ENCODE measurements around the gene GABBR2.

Gene GABBR2

GRCh38 chr9:98724810-98725530 is 16.2 kb upstream of the GABBR2 start:
- DNase-seq (ENCODE audit: extremely low read depth in 1 of 2, low read depth in 1 of 2) = no peak

- no peak for DNase-seq (ENCODE audit: extremely low read depth in 1 of 2, low read depth in 1 of 2)
These were observed 12.9 kb upstream of the GABBR2 start for GRCh38 chr9:98721643-98722042.

- no peak for DNase-seq (ENCODE audit: extremely low read depth in 1 of 2, low read depth in 1 of 2)
These were observed 11.7 kb upstream of the GABBR2 start for GRCh38 chr9:98720402-98720801.

- DNase-seq (ENCODE audit: extremely low read depth in 1 of 2, low read depth in 1 of 2) = no peak
These were observed 10.3 kb upstream of the GABBR2 start for GRCh38 chr9:98719055-98719454.

- no peak for DNase-seq (ENCODE audit: extremely low read depth in 1 of 2, low read depth in 1 of 2)
These were observed 6.1 kb upstream of the GABBR2 start for GRCh38 chr9:98714833-98715232.

GRCh38 chr9:98712987-98713386 is 4.3 kb upstream of the GABBR2 start:
- no peak for DNase-seq (ENCODE audit: extremely low read depth in 1 of 2, low read depth in 1 of 2)

- DNase-seq (ENCODE audit: extremely low read depth in 1 of 2, low read depth in 1 of 2) = no peak
These were observed 1.5 kb upstream of the GABBR2 start for GRCh38 chr9:98709968-98710965.

- no peak for DNase-seq (ENCODE audit: extremely low read depth in 1 of 2, low read depth in 1 of 2)
These were observed 417 bp downstream of the GABBR2 start for GRCh38 chr9:98708103-98708932.

- DNase-seq (ENCODE audit: extremely low read depth in 1 of 2, low read depth in 1 of 2) = peak; percentile 9 to 16
These were observed 1.3 kb downstream of the GABBR2 start for GRCh38 chr9:98707166-98708102.

GRCh38 chr9:98706651-98707165 is 2.0 kb downstream of the GABBR2 start:
- no peak for DNase-seq (ENCODE audit: extremely low read depth in 1 of 2, low read depth in 1 of 2)

- DNase-seq (ENCODE audit: extremely low read depth in 1 of 2, low read depth in 1 of 2) = no peak
These were observed 5.8 kb downstream of the GABBR2 start for GRCh38 chr9:98702835-98703380.

- DNase-seq (ENCODE audit: extremely low read depth in 1 of 2, low read depth in 1 of 2) = no peak
These were observed 6.4 kb downstream of the GABBR2 start for GRCh38 chr9:98702340-98702739.

- DNase-seq (ENCODE audit: extremely low read depth in 1 of 2, low read depth in 1 of 2) = no peak
These were observed 7.2 kb downstream of the GABBR2 start for GRCh38 chr9:98701576-98701975.

GRCh38 chr9:98700801-98701200 is 7.9 kb downstream of the GABBR2 start:
- DNase-seq (ENCODE audit: extremely low read depth in 1 of 2, low read depth in 1 of 2) = no peak

- DNase-seq (ENCODE audit: extremely low read depth in 1 of 2, low read depth in 1 of 2) = no peak
These were observed 9.9 kb downstream of the GABBR2 start for GRCh38 chr9:98698856-98699255.

GRCh38 chr9:98694943-98695342 is 13.8 kb downstream of the GABBR2 start:
- DNase-seq (ENCODE audit: extremely low read depth in 1 of 2, low read depth in 1 of 2) = no peak

GRCh38 chr9:98692392-98692791 is 16.3 kb downstream of the GABBR2 start:
- no peak for DNase-seq (ENCODE audit: extremely low read depth in 1 of 2, low read depth in 1 of 2)

- DNase-seq (ENCODE audit: extremely low read depth in 1 of 2, low read depth in 1 of 2) = no peak
These were observed 16.8 kb downstream of the GABBR2 start for GRCh38 chr9:98691890-98692289.

- DNase-seq (ENCODE audit: extremely low read depth in 1 of 2, low read depth in 1 of 2) = no peak
These were observed 18.0 kb downstream of the GABBR2 start for GRCh38 chr9:98690686-98691085.
